Nucleus accumbens (tissue), 56 donors: ENCODE measurements around the gene STUM.

Experiments used
- DNase-seq, 56 donors: peaks; one replicate each; lab custom pipeline; 2025; lab: John Stamatoyannopoulos, UW

STUM gene

GRCh38 chr1:226646870-226647449 lies 98.4 kb downstream of the STUM start:
- DNase-seq, result no peak

GRCh38 chr1:226647719-226648118 lies 99.2 kb downstream of the STUM start:
- DNase-seq, result no peak

GRCh38 chr1:226648421-226648820 lies 99.9 kb downstream of the STUM start:
- no peak for DNase-seq

DNA sequence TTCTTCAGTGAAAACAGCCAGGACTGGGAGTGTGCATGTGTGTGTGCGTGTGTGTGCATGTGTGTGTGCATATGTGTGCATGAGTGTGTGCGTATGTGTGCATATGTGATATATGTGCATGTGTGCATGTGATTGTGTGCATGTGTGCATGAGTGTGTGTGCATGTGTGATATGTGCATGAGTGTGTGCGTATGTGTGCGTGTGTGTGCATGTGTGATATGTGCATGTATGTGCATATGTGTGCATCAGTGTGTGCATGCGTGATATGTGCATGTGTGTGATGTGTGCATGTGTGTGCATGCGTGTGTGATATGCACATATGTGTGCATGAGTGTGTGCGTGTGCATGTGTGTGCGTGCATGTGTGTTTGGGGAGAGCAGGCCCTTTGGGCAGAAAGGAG lies 100.7 kb downstream of the STUM start:
- DNase-seq, result no peak

DNA sequence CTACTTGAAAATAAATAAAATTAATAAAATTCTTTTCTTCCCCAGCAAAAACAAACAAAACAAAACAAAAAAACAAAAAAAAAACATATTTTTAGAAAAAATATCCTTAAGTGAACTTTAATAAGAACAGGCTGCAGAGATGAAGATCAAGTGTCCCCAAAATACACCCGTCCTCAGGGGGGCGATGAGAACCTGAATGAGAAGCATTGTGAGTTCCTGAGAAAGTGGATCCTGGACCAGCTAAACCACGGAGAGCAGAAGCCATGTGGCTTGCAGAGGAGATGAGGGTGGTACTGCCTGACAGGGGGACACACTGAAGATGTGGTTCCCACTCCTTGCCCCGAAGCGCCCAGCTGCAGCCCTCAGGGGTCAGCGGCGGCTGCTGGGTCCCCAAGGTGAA lies 101.2 kb downstream of the STUM start:
- DNase-seq, result peak in 1 of 56 donors; percentile 30

GRCh38 chr1:226650236-226650841 lies 101.8 kb downstream of the STUM start:
- DNase-seq, result no peak

GRCh38 chr1:226651041-226651731 lies 102.6 kb downstream of the STUM start:
- no peak for DNase-seq

DNA sequence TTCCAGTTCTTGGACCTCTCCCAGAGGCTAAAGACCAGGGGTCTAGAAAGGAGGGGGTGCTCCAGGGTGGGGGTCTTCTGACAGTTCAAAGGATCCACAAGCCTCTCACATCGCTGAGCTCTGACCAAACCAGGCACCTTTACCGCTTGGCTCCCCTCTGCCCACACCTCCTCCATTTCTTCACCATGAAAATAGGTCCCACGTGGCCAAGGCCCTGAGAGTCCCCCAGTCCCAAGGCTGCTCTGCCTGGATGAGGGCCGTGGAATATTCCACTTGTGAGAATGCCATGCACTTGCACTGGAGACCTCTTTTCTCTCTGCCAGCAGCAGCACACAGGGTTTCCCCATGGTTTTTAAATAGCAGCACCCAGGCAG lies 103.2 kb downstream of the STUM start:
- peak in 5 of 56 donors; percentile 30 to 50 (median 38) for DNase-seq

GRCh38 chr1:226652613-226653012 lies 104.0 kb downstream of the STUM start:
- DNase-seq, result no peak

GRCh38 chr1:226653311-226653921 lies 104.9 kb downstream of the STUM start:
- DNase-seq, result no peak

- DNase-seq, result no peak
These were observed 105.6 kb downstream of the STUM start for GRCh38 chr1:226654046-226654667.

- no peak for DNase-seq
These were observed 106.1 kb downstream of the STUM start for GRCh38 chr1:226654668-226655055.

DNA sequence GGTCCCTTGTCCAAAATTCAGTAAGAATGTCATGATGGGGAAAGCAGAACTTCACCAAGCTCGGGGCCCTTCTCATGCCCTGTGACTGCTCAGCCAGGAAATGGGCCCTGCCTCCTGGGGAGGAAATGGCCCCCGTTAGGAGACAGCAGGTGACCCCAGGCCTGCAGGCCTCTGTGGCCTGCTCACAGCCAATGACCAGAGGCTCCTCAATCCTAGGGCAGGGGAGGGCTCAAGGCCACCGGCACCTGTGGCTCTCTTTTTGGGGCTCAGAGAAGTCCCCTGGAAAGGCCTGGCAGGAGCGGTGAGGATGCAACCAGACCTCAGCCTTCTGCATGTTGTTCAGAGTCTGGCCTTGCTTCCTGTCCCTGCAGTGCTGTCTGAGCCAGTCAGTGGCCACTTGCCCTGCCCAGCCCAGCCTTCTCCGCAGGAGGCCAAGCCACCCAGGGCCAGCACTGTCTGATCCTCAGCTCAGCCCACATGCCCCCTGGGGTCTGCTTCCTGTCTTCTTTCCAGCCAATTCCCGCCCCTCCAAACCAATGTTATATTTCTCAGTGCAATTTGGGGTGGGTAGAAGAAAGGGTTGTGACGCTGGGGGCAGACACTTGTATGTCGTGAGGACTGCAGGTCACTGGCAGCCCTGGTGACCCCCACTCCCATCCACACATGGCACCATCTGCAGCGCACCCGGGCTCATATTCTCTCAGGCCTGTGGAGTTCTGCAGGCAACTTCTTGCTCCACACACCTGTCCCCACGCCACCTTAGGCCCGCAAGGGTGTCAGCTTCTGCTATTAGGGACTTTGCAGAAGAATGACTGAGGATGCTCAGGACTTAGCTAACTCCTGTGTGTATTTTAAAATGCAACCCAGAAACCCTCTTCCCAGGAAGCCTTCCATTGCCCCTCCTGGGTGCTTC lies 106.9 kb downstream of the STUM start:
- peak in 2 of 56 donors; percentile 28 to 39 for DNase-seq

GRCh38 chr1:226656201-226656600 lies 107.6 kb downstream of the STUM start:
- DNase-seq, result no peak

DNA sequence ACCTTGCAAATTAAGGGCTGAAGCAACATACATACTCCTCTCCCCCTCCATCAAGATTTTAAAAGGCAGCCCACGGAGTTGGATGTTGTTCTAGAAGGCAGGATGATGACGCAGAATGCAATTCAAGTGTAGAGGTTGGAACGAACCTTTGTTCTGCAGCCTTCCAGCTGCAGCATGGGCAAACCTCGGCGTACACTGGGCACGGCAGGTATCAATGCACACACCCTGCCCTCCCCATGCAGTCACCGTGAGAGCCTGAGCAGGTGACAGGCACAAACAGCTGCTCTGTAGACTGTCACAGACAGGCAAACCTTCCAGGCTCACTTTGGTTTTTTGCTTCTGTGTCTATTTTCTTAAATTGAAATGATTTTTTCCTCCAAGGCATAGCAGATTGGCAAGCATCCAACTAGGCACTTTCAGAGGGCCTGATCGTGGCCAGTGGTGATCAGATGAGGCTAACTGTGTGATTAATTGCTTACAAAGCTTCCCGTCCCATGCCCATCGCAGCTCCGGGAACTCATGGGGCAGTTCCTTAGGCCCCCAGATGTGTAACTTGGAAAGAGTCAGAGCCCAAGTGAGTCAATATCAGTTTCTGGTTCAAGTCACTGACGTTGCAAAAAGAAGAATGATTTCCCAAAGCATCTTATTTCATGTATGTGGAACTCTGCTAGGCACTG lies 108.2 kb downstream of the STUM start:
- peak in 4 of 56 donors; percentile 31 to 46 (median 40) for DNase-seq

DNA sequence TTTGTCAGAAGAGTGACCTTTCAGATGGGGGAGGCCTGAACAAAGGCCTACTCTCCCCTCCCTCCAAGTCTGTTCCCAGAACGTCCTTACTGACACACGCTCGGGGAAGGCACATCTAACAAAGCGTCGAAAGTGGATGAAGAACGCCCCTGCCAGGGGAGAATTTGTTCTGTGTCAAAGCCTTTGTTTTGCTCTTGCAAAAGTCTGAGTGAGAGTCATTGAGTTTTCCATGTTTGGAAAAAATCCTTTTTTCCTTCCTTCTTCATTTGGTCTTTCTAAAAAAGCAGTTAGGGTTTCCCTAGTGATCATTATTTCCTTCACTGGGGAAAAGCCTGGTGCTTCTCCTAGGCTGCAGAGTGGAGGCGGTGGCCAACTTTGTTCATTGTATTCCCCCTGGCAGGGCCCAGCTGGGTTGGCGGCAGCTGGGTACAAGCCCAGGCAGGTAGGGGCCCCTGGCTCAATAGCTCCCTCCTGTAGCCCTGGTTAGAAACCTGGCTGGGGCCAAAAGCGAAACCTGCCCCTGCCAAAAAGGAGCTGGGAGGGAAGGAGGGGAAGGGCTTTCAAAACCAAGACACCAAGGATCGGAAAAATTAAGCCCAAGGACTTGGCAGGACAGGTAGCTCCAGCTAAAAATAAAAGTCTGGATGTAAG lies 109.5 kb downstream of the STUM start:
- peak in 50 of 56 donors; percentile 23 to 87 (median 62) for DNase-seq

DNA sequence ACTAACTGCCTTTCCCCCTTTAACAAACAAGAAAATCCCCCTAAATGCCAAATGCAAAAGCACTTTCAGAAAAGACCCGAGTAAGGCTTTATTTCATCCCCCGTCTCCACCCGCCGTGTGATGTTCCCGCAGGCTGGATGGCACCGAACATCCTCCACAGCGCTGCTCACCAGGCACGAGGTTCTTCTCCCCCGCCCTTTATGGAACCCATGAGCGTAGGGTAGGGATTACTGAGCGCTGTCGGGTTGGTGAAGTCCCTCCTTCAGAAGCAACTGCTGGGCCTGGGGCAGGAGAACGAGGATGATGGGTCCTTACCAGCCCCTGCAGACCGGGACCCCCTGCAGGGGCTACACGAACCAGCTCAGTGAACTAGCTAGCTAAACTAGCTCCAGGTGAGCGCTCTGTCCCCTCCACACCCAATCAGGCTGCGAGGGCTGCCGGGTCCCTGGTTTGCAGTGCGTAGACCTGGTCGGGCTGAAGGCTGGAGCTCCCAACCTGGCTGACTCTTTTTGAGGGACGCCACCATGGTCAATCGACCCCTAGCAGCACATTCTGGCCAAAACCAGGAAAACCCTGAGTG lies 110.1 kb downstream of the STUM start:
- peak in 7 of 56 donors; percentile 41 to 78 (median 59) for DNase-seq
